Body of pancreas (tissue), 4 donors: ENCODE data around the gene ICA1L.

ENCODE experiments used
- CTCF ChIP-seq, 7 experiments: fragments of 450-650 bp in 4 of 7; fragments of 200-600 bp in 3 of 7; sonication (generic) in 3 of 7; IDR thresholded peaks; one replicate each; pipeline ENCODE4 v1.5.1; 2016 to 2019; ENCODE audit warnings: antibody characterized with exemption in 7 of 7
- POLR2A ChIP-seq, 3 donors: fragments of 450-650 bp; IDR thresholded peaks; one replicate each; pipeline ENCODE4 v1.6.1; 2016; ENCODE audit warnings: antibody characterized with exemption in 3 of 3, mild to moderate bottlenecking in 2 of 3

- TF ChIP-seq CTCF (IDR thresholded peaks at IDR 0.05) (no peak), POLR2A (IDR thresholded peaks at IDR 0.05) (no peak)
Observed at GRCh38 chr2:202763916-202764315, 107.7 kb downstream of the ICA1L start.
